ENCODE results near the gene C11orf68. TPM values are rescaled to one million over a fixed set of nuclear protein-coding genes. Genes with fewer than 3 reads are reported as not detected.

Gene C11orf68
- total RNA-seq, 4 donors from 2014 or later: 19.4 to 38.4 (median 33.3) TPM

DNA sequence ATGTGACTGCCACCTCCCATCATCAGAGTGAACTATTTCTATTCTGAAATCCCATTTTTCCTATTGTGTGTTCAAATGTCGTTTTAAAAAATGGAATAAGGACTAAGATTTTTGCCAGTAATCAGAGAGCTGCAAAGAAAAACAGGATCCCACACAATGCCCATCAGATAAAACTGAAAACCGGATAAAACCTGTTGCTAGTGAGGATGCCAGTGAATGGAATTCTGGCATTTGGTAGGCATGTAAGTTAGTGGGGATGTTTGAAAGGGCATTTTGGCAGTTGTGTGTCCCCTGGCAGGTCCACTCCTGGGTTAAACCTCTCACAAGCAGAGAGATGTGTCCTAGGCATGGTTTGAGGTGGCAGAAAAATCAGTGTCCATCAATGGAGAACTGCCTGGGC is 6.5 kb upstream of the C11orf68 start:
- TF ChIP-seq, protein P1, sequence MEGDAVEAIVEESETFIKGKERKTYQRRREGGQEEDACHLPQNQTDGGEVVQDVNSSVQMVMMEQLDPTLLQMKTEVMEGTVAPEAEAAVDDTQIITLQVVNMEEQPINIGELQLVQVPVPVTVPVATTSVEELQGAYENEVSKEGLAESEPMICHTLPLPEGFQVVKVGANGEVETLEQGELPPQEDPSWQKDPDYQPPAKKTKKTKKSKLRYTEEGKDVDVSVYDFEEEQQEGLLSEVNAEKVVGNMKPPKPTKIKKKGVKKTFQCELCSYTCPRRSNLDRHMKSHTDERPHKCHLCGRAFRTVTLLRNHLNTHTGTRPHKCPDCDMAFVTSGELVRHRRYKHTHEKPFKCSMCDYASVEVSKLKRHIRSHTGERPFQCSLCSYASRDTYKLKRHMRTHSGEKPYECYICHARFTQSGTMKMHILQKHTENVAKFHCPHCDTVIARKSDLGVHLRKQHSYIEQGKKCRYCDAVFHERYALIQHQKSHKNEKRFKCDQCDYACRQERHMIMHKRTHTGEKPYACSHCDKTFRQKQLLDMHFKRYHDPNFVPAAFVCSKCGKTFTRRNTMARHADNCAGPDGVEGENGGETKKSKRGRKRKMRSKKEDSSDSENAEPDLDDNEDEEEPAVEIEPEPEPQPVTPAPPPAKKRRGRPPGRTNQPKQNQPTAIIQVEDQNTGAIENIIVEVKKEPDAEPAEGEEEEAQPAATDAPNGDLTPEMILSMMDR (IDR thresholded peaks at IDR 0.05): no peak
- no peak for TF ChIP-seq POLR2AphosphoS5 (IDR thresholded peaks at IDR 0.05)
- no peak for TF ChIP-seq POLR2A (IDR thresholded peaks at IDR 0.05)
- TF ChIP-seq EP300 (IDR thresholded peaks at IDR 0.05): no peak
- WGBS, 2 donors (ENCODE audit: low coverage in 1 of 2): 42% methylated on average over 2 of the region's 2 CpGs; no CpG with 5 or more reads in 1 of the 2 donors
- Histone ChIP-seq H3K4me1 (peaks cover 0 to 11% (median 8%) of the 10 kb centered on the region in 3 donors), H3K4me3 (no peak overlapping the region), H3K27me3 (no peaks in the 10 kb centered on the region), H3K36me3 (peaks cover 0 to 33% of the 10 kb centered on the region in 2 donors), H3K27ac (no peak overlapping the region), H3K9me3 (no peaks in the 10 kb centered on the region)
- ATAC-seq: no peak

DNA sequence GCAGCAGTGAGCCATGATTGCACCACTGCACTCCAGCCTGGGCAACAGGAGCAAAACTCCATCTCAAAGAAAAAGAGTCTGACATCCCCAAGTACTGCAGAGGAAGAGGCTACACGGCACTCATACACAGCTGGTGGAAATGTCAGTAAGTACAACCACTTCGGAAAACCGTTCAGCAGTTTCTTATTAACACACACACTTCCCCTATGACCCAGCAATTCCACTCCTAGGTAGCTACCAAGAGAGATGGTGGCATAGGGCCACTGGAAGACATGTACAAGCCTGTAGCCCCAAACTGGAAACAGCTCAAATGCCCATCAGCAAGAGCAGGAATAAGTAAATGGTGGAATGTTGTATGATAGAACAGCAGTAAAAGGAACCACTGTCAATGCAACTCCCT is 3.7 kb upstream of the C11orf68 start:
- WGBS, 2 donors (ENCODE audit: low coverage in 1 of 2): 78% methylated on average over 3 of the region's 3 CpGs; no CpG with 5 or more reads in 1 of the 2 donors
- H3K9me3 ChIP-seq: no peaks in the 10 kb centered on the region
- TF ChIP-seq POLR2AphosphoS5 (IDR thresholded peaks at IDR 0.05) (no peak), POLR2A (IDR thresholded peaks at IDR 0.05) (no peak), EP300 (IDR thresholded peaks at IDR 0.05) (no peak)
- TF ChIP-seq, protein P1 (IDR thresholded peaks at IDR 0.05): no peak
- H3K27ac ChIP-seq: no peak overlapping the region
- no peaks in the 10 kb centered on the region for H3K27me3 ChIP-seq
- H3K36me3 ChIP-seq: peaks cover 0 to 33% of the 10 kb centered on the region in 2 donors
- peaks cover 0 to 24% (median 17%) of the 10 kb centered on the region in 3 donors for H3K4me1 ChIP-seq
- ATAC-seq: no peak
- no peak overlapping the region for H3K4me3 ChIP-seq

DNA sequence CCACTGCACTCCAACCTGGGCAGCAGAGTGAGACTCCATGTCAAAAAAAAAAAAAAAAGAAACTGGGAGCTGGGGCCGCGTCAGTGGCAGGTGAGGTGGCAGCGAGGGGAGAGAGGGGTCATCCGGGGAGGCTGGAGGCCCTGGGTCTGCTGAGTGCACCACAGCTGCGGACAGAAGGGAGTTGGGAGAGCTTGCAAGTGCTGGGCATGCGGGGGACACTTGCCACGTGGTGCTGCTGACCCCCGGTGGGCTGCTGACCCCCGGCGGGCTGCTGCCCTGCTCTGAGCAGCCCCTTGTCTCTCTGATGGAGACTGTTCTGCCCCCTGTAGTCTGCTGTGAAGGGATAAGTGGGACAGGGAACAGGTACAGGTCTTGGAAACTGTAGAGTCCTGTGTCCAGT is 3.0 kb upstream of the C11orf68 start:
- Histone ChIP-seq H3K36me3 (peaks cover 0 to 40% of the 10 kb centered on the region in 2 donors), H3K4me1 (peaks cover 0 to 31% (median 24%) of the 10 kb centered on the region in 3 donors), H3K9me3 (no peaks in the 10 kb centered on the region), H3K27me3 (no peaks in the 10 kb centered on the region), H3K27ac (no peak overlapping the region), H3K4me3 (no peak overlapping the region)
- TF ChIP-seq EP300 (IDR thresholded peaks at IDR 0.05) (no peak), POLR2AphosphoS5 (IDR thresholded peaks at IDR 0.05) (no peak), POLR2A (IDR thresholded peaks at IDR 0.05) (no peak)
- TF ChIP-seq, protein P1 (IDR thresholded peaks at IDR 0.05): no peak
- ATAC-seq: no peak
- WGBS, 2 donors (ENCODE audit: low coverage in 1 of 2): 83 to 91% methylated on average over 4 to 7 of the region's 10 CpGs

DNA sequence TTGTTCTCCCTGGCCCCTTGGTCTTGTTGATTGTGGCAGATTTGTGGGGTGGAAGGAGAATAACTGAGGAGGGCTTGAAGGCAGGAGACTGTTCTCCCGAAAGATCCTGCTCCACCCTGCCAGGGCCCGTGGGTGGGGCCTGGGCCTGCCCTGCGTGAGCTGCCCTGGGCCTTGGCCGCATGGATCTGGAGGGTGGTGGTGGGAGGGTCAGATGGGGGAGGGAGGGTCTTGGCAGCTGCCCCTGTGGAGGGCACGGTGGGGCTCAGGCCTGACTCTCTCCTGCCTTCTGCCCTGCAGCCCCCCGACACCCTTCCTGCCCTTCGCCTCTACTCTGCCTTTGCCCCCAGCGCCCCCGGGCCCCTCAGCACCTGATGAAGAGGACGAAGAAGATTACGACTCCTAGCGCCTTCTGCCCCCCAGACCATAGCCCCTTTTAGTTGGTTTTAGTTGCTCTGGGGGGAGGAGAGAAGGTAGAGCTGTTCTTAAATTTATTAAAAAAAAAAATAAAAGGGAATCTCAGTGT is 2.2 kb upstream of the C11orf68 start:
- TF ChIP-seq POLR2A (IDR thresholded peaks at IDR 0.05): no peak
- H3K9me3 ChIP-seq: no peaks in the 10 kb centered on the region
- peaks cover 0 to 38% (median 31%) of the 10 kb centered on the region in 3 donors for H3K4me1 ChIP-seq
- H3K36me3 ChIP-seq: peaks cover 0 to 42% of the 10 kb centered on the region in 2 donors
- no peak for ATAC-seq
- H3K4me3 ChIP-seq: peak overlapping the region in 1 of 2 donors; percentile 99
- no peaks in the 10 kb centered on the region for H3K27me3 ChIP-seq
- peak overlapping the region in 1 of 4 donors; percentile 94 for H3K27ac ChIP-seq
- 70% methylated on average over 2 of the region's 12 CpGs; no CpG with 5 or more reads in 1 of the 2 donors for WGBS, 2 donors (ENCODE audit: low coverage in 1 of 2)

DNA sequence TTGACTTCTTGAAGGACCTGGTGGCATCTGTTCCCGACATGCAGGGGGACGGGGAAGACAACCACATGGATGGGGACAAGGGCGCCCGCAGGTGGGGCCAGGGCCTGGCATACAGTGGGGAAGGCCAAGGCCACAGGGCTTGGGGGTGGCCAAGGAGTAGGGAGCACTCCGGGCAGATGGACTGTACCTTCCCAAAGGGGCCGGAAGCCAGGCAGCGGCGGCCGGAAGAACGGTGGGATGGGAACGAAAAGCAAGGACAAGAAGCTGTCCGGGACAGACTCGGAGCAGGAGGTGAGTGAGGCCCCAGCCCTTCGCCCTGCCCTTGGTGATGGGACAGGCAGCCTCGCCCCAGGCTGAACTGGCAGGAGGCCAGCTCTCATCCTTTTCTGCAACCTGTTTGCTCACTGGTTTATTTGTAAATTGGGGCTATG is 1.5 kb upstream of the C11orf68 start:
- Histone ChIP-seq H3K27ac (peak overlapping the region in 3 of 4 donors; percentile 94 to 98 (median 97)), H3K27me3 (no peaks in the 10 kb centered on the region), H3K9me3 (no peaks in the 10 kb centered on the region), H3K36me3 (peaks cover 0 to 42% of the 10 kb centered on the region in 2 donors), H3K4me3 (peak overlapping the region; percentile 88 to 99), H3K4me1 (peaks cover 0 to 46% (median 37%) of the 10 kb centered on the region in 3 donors)
- ATAC-seq: no peak
- WGBS, 2 donors (ENCODE audit: low coverage in 1 of 2): 60 to 64% methylated on average over 1 to 8 of the region's 15 CpGs
- TF ChIP-seq, protein P1 (IDR thresholded peaks at IDR 0.05): no peak
- TF ChIP-seq POLR2A (IDR thresholded peaks at IDR 0.05) (no peak), POLR2AphosphoS5 (IDR thresholded peaks at IDR 0.05) (no peak), EP300 (IDR thresholded peaks at IDR 0.05) (no peak)
